Naive thymus-derived CD4-positive, alpha-beta T cell (primary cell): ENCODE measurements around the gene TRAPPC11. TPM values are rescaled to one million over a fixed set of nuclear protein-coding genes. Genes with fewer than 3 reads are reported as not detected.
A peak's percentile ranks its signal among the peaks of the same experiment; 100 is the strongest.
"Not testable (repeated sequence)": the region's sequence is repeated elsewhere in the genome, so short reads cannot be mapped to it uniquely, and the experiment has no call there.

ENCODE experiments used
- ATAC-seq: fragments of 150-1000 bp; cut with Tn5 transposase; 2 replicates; pipeline ENCODE4 v1.10.0; 2021; ENCODE audit warnings: mild to moderate bottlenecking, moderate library complexity
- CTCF ChIA-PET: fragments of 350-600 bp; sonication (Branson Sonifier 250); formaldehyde crosslinking; loops from one replicate; lab custom pipeline; 2021; ENCODE audit warnings: antibody characterized with exemption; lab: Charles Lee
- POLR2A ChIA-PET: fragments of 350-600 bp; sonication (Branson Sonifier 250); formaldehyde crosslinking; loops from one replicate; lab custom pipeline; 2021; ENCODE audit warnings: antibody characterized with exemption, inconsistent platforms; lab: Charles Lee
- DNase-seq, 9 donors: peaks; one replicate each; pipeline versions ENCODE4 v3.0.0 to v3.0.0-alpha.2; 2020 to 2022; ENCODE audit warnings: mixed read lengths in 1 of 9
- H3K27ac ChIP-seq: one replicate; pipeline ENCODE4 v1.7.0; 2013; ENCODE audit warnings: mild to moderate bottlenecking, low read depth, low read length, moderate library complexity
- H3K27me3 ChIP-seq, 2 donors: one replicate each; pipeline ENCODE4 v1.7.0; 2013; ENCODE audit warnings: low read length in 2 of 2, mild to moderate bottlenecking in 2 of 2, moderate library complexity in 2 of 2; ENCODE audit not compliant: control insufficient read depth in 2 of 2, insufficient read depth in 2 of 2
- H3K36me3 ChIP-seq, 3 experiments: 1 replicate in 2 of 3; 2 replicates in 1 of 3; pipeline ENCODE4 v1.7.0; 2013; ENCODE audit warnings: low read length in 3 of 3, mild to moderate bottlenecking in 3 of 3, moderate library complexity in 1 of 3; ENCODE audit not compliant: insufficient read depth in 3 of 3, control insufficient read depth in 2 of 3
- H3K4me1 ChIP-seq, 2 donors: one replicate each; pipeline ENCODE4 v1.7.0; 2013; ENCODE audit warnings: low read length in 2 of 2, mild to moderate bottlenecking in 2 of 2, moderate library complexity in 1 of 2; ENCODE audit not compliant: control insufficient read depth in 2 of 2, insufficient read depth in 2 of 2
- H3K4me3 ChIP-seq: 2 replicates; pipeline ENCODE4 v1.7.0; 2013; ENCODE audit warnings: mild to moderate bottlenecking, low read length
- H3K9me3 ChIP-seq, 3 experiments: 1 replicate in 2 of 3; 2 replicates in 1 of 3; pipeline ENCODE4 v1.7.0; 2013; ENCODE audit warnings: low read length in 3 of 3; ENCODE audit not compliant: control insufficient read depth in 2 of 3
- H3K27ac Mint-ChIP-seq, 9 donors: one replicate each; pipeline ENCODE4 v1.8.0; 2020 to 2022; ENCODE audit warnings: mixed read lengths in 9 of 9, mild to moderate bottlenecking in 8 of 9, moderate library complexity in 5 of 9, inconsistent platforms in 2 of 9
- H3K27me3 Mint-ChIP-seq, 5 donors: one replicate each; pipeline ENCODE4 v1.8.0; 2021 to 2022; ENCODE audit warnings: mixed read lengths in 5 of 5, mild to moderate bottlenecking in 1 of 5
- H3K36me3 Mint-ChIP-seq, 5 donors: one replicate each; pipeline ENCODE4 v1.8.0; 2020 to 2022; ENCODE audit warnings: mixed read lengths in 5 of 5, mild to moderate bottlenecking in 3 of 5, inconsistent platforms in 1 of 5
- H3K4me1 Mint-ChIP-seq, 7 donors: one replicate each; pipeline ENCODE4 v1.8.0; 2020 to 2022; ENCODE audit warnings: mixed read lengths in 7 of 7, mild to moderate bottlenecking in 3 of 7, inconsistent platforms in 1 of 7
- H3K4me3 Mint-ChIP-seq, 10 donors: one replicate each; pipeline ENCODE4 v1.8.0; 2020 to 2022; ENCODE audit warnings: mild to moderate bottlenecking in 10 of 10, mixed read lengths in 10 of 10, moderate library complexity in 6 of 10, inconsistent platforms in 2 of 10
- H3K9me3 Mint-ChIP-seq, 11 donors: one replicate each; pipeline ENCODE4 v1.8.0; 2020 to 2022; ENCODE audit warnings: mixed read lengths in 11 of 11, mild to moderate bottlenecking in 4 of 11, inconsistent platforms in 1 of 11, moderate library complexity in 1 of 11
- intact Hi-C, 2 donors: fragments of 100-400 bp; cut with micrococcal nuclease; formaldehyde crosslinking; loops; one replicate each; pipeline ENCODE4 v1.15.1; 2023
- polyA plus RNA-seq, 2 donors: library from polyadenylated mRNA; unstranded; fragments of 300-500 nt; fragmentation: Illumina TruSeq; gene quantifications; one replicate each; pipeline ENCODE4 v1.2.3, GENCODE V29; 2021
- total RNA-seq, 6 experiments: library from RNA in 5 of 6; stranded (reverse) in 5 of 6; gene quantifications; 1 replicate in 5 of 6; 2 replicates in 1 of 6; pipeline ENCODE4 v1.2.3 and lab custom pipeline; 2021 to 2026

TRAPPC11 gene
- total and polyA plus RNA-seq, 7 experiments from 2014 or later: 20.1 to 48.8 (median 33.6) TPM

DNA sequence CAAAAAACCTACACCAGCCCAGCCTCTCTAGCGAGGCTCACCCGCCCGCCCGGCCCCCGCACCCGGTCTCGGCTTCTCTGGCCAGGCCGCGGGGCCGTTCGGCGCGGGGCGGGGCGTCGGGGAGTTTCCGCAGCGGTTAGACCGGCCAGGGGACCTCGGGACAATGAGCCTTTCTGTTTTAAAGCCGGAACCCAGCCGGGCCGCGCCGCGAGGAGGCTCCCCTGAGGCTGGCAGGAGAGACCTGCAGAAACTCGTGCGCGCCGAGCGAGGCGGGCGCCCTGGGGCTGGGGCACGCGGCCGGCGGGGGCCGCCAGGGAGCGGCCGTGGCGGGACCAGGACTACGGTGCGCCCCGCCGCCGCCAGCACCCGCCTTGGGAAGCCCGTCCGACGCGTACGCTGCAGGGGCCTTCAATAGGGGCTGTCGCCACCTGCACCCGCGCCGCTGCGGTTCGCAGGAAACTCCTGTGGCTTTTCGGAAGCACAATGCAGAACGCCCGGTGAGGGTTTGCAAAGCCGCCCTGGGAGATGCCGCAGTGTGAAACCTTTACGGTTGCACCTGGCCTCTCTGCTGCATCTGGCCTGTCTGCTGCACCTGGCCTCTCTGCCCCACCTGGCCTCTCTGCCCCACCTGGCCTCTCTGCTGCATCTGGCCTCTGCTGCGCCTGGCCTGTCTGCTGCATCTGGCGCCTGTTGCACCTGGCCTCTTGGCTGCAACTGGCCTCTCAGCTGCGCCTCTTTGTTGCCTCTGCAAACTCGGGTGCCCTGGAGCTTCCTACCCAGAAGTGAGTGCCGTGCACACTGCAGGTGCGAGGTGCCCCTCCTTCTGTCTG, 63.9 kb downstream of the TRAPPC11 start:
- Histone ChIP-seq H3K4me1 (peaks cover 5 to 9% of the 10 kb centered on the region in 2 donors), H3K4me3 (peak overlapping the region; percentile 64), H3K27ac (peak overlapping the region; percentile 21), H3K9me3 (no peaks in the 10 kb centered on the region), H3K36me3 (no peaks in the 10 kb centered on the region), H3K27me3 (no peaks in the 10 kb centered on the region)
- ChIA-PET POLR2A (no interaction called here), CTCF (interaction anchor here (0.5 to 0.7 kb wide), 2 partner anchors 76 to 1454 kb away, joined by 4 read pairs; no protein-coding TSS in a partner anchor)
- intact Hi-C loops: loop anchor here (1.0 to 10.0 kb wide), 3 partner anchors 218 to 806 kb away; partner anchors contain the start of genes DCTD (in 1 of the 2) and ING2 (in 1 of the 2)
- DNase-seq: peak; percentile 17 to 60 (median 41)
- peak; percentile 71 for ATAC-seq
- peaks cover 13 to 14% (median 13%) of the 10 kb centered on the region in 7 donors for H3K4me1 Mint-ChIP-seq
- peaks cover 0 to 1% (median 0%) of the 10 kb centered on the region in 11 donors for H3K9me3 Mint-ChIP-seq
- peaks cover 0 to 48% (median 0%) of the 10 kb centered on the region in 5 donors for H3K27me3 Mint-ChIP-seq
- H3K4me3 Mint-ChIP-seq: peak overlapping the region; percentile 65 to 96 (median 89)
- H3K36me3 Mint-ChIP-seq: no peaks in the 10 kb centered on the region
- peak overlapping the region; percentile 33 to 90 (median 75) for H3K27ac Mint-ChIP-seq

DNA sequence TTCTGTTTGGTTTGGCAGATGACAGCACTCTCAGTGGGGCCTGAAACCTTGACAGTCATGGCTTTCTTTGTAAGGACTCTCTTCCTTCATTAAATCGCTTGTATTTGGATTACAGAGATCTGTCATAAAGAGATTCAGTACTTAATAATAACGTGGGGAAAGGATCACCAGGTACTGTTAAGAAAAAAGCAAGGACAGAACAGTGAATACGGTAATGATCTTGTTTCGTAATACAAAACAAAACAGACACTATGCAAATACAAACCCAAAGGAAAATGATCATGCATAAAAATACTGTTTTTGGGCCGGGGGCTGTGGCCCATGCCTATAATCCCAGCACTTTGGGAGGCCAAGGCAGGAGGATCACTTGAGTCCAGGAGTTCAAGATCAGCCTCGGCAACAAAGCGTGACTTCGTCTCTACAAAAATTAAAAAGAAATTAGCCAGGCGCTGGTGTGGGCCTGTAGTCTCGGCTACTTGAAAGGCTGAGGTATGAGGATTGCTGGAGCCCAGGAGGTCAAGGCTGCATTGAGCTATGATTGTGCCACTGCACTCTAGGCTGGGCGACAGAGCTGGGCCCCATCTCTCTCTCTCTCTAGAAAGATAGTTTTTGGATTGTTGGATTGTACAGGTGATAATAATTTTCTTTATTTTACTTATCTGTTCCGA, 64.6 kb downstream of the TRAPPC11 start:
- intact Hi-C loops: loop anchor here (1.0 to 10.0 kb wide), 3 partner anchors 219 to 806 kb away; partner anchors contain the start of genes DCTD (in 1 of the 2) and ING2 (in 1 of the 2)
- POLR2A ChIA-PET: no interaction called here

DNA sequence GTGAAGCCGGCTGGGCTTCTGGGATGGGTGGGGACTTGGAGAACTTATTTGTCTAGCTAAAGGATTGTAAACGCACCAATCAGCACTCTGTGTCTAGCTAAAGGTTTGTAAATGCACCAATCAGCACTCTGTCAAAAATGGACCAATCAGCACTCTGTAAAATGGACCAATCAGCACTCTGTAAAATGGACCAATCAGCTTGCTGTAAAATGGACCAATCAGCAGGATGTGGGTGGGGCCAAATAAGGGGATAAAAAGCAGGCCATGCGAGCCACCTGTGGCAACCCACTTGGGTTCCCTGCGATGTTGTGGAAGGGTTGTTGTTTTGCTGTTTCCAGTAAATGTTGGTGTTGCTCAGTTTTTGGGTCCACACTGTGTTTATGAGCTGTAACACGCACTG, 66.5 kb downstream of the TRAPPC11 start:
- CTCF ChIA-PET, H3K9me3 Mint-ChIP-seq, H3K27me3 ChIP-seq, ATAC-seq, H3K36me3 ChIP-seq, H3K36me3 Mint-ChIP-seq, H3K27ac Mint-ChIP-seq, H3K27ac ChIP-seq, H3K4me1 ChIP-seq, H3K4me3 ChIP-seq, H3K4me3 Mint-ChIP-seq, H3K9me3 ChIP-seq: not testable (repeated sequence)
- DNase-seq: peak in 1 of 9 donors; percentile 3
- POLR2A ChIA-PET: interaction anchor here (0.6 kb wide), 1 partner anchor 227 kb away, joined by 3 read pairs; no protein-coding TSS in a partner anchor
- H3K27me3 Mint-ChIP-seq: peaks cover 0 to 37% (median 0%) of the 10 kb centered on the region in 5 donors
- H3K4me1 Mint-ChIP-seq: peaks cover 12 to 14% (median 13%) of the 10 kb centered on the region in 7 donors
- intact Hi-C loops: loop anchor here in 1 of 2 donors (10.0 kb wide), 1 partner anchor 221 kb away; the partner anchor contains the start of gene ING2

More for the DNA sequence above, 64.6 kb downstream of the TRAPPC11 start:
- Mint-ChIP-seq H3K9me3 (peaks cover 0 to 1% (median 0%) of the 10 kb centered on the region in 11 donors), H3K36me3 (no peaks in the 10 kb centered on the region), H3K4me3 (peak overlapping the region; percentile 65 to 96 (median 88)), H3K27ac (peak overlapping the region; percentile 33 to 90 (median 75)), H3K27me3 (peaks cover 0 to 47% (median 0%) of the 10 kb centered on the region in 5 donors), H3K4me1 (peaks cover 13 to 14% (median 13%) of the 10 kb centered on the region in 7 donors)
- H3K36me3 ChIP-seq: no peaks in the 10 kb centered on the region
- CTCF ChIA-PET: interaction anchor here (0.7 kb wide), 2 partner anchors 38 to 1453 kb away, joined by 3 to 4 read pairs; no protein-coding TSS in a partner anchor
- H3K4me1 ChIP-seq: peaks cover 5 to 9% of the 10 kb centered on the region in 2 donors
- DNase-seq: no peak
- H3K9me3 ChIP-seq: no peaks in the 10 kb centered on the region
- no peak for ATAC-seq
- no peak overlapping the region for H3K27ac ChIP-seq
- no peaks in the 10 kb centered on the region for H3K27me3 ChIP-seq
- H3K4me3 ChIP-seq: peak overlapping the region; percentile 64

DNA sequence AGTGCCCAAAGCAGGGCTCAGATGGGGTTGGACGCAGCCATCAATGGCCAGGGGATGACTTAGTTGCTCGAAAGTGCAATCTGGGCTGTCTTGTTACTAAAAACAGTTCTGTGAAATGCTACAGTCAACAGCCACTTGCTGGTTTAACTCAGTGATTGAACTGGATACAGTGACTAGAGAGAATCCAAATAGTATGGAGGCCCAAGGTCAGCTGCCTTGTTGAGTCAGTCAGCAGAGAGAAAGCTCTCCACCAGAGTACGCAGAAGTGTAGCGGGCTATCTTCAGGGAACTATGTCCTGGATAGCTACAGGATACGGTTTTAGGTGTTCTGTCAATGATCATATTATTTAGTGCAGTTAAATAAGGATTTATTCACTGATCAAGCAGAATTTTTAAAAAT, 68.4 kb downstream of the TRAPPC11 start:
- intact Hi-C loops: loop anchor here in 1 of 2 donors (10.0 kb wide), 1 partner anchor 223 kb away; the partner anchor contains the start of gene ING2
- peaks cover 0 to 2% (median 0%) of the 10 kb centered on the region in 11 donors for H3K9me3 Mint-ChIP-seq
- no peaks in the 10 kb centered on the region for H3K27me3 ChIP-seq
- POLR2A ChIA-PET: no interaction called here
- peaks cover 5 to 9% of the 10 kb centered on the region in 2 donors for H3K4me1 ChIP-seq
- no peak overlapping the region for H3K27ac ChIP-seq
- no peaks in the 10 kb centered on the region for H3K36me3 ChIP-seq
- peak overlapping the region in 1 of 10 donors; percentile 2 for H3K4me3 Mint-ChIP-seq
- no peak overlapping the region for H3K4me3 ChIP-seq
- DNase-seq (no peak), ATAC-seq (no peak)
- no peak overlapping the region for H3K27ac Mint-ChIP-seq
- H3K4me1 Mint-ChIP-seq: peaks cover 5 to 7% (median 7%) of the 10 kb centered on the region in 7 donors
- CTCF ChIA-PET: no interaction called here
- H3K36me3 Mint-ChIP-seq: no peaks in the 10 kb centered on the region
- peaks cover 0 to 24% (median 0%) of the 10 kb centered on the region in 5 donors for H3K27me3 Mint-ChIP-seq
- H3K9me3 ChIP-seq: no peaks in the 10 kb centered on the region

DNA sequence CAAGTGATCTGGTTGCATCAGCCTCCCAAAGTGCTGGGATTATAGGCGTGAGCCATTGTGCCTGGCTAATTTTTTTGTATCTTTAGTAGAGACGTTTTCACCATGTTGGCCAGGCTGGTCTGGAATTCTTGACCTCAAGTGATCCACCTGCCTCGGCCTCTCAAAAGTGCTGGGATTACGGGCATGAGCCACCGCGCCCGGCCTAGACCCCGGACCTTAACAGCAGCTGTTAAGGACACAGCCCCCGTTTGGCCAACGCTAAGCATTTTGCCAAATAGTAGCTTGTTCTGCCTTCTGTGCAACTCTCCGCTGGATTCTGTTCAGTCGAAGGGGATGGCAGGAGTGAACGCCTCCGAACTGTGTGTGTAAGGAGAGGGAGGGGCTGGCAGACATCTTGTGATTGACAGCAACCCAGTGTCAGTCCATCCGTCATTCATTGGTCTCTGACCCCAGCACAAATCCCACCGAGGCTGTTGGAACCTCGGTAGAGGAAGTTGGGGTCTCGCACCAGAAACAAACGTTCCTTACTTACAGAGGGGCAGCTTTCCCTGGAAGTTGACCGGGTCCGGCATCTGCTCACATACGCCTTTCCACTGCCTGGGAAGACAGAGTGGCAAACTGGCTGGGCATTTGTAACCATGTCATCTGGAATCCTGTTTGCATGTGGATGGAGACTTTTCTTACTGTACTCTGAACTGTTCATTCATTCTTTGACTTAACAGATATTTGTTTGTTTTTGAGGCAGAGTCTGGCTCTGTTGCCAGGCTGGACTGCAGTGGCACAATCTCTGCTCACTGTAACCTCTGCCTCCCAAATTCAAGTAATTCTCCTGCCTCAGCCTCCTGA, 69.4 kb downstream of the TRAPPC11 start:
- no peaks in the 10 kb centered on the region for H3K36me3 ChIP-seq
- H3K9me3 Mint-ChIP-seq: peaks cover 0 to 2% (median 0%) of the 10 kb centered on the region in 11 donors
- H3K36me3 Mint-ChIP-seq: no peaks in the 10 kb centered on the region
- H3K4me1 ChIP-seq: peaks cover under 1 to 5% of the 10 kb centered on the region in 2 donors
- no peaks in the 10 kb centered on the region for H3K9me3 ChIP-seq
- ChIA-PET CTCF (no interaction called here), POLR2A (interaction anchor here (0.6 kb wide), 1 partner anchor 69 kb away, joined by 5 read pairs; no protein-coding TSS in a partner anchor)
- no peak overlapping the region for H3K27ac ChIP-seq
- ATAC-seq (no peak), DNase-seq (no peak)
- peaks cover 2 to 3% (median 3%) of the 10 kb centered on the region in 7 donors for H3K4me1 Mint-ChIP-seq
- no peaks in the 10 kb centered on the region for H3K27me3 ChIP-seq
- no peak overlapping the region for H3K4me3 ChIP-seq
- intact Hi-C loops: loop anchor here in 1 of 2 donors (10.0 kb wide), 1 partner anchor 224 kb away; the partner anchor contains the start of gene ING2
- no peak overlapping the region for H3K4me3 Mint-ChIP-seq
- H3K27me3 Mint-ChIP-seq: peaks cover 0 to 20% (median 0%) of the 10 kb centered on the region in 5 donors
- no peak overlapping the region for H3K27ac Mint-ChIP-seq
